ENCODE data around the gene STRIP2. TPM values are rescaled to one million over a fixed set of nuclear protein-coding genes. Genes with fewer than 3 reads are reported as not detected.

Gene STRIP2
- total and polyA plus RNA-seq, 9 of the 15 experiments (the other 6 are each of a cell fraction or from before 2014, with no cell fraction given): 10.1 to 81.8 (median 42.3) TPM

GRCh38 chr7:129423700-129424410 lies 10.4 kb upstream of the STRIP2 start (continued):
- TF ChIP-seq ZBTB33 (CRISPR knock-in tag; IDR thresholded peaks at IDR 0.05) (no peak), NR2C2 (CRISPR knock-in tag; IDR thresholded peaks at IDR 0.05) (no peak), NR2C2 (tag; IDR thresholded peaks at IDR 0.05) (no peak), KAT2B (IDR thresholded peaks at IDR 0.05; ENCODE audit: low read depth, low read length) (no peak), CREB1 (IDR thresholded peaks at IDR 0.05) (0 out of 2 replicates have a peak, but pooled peaks have one; percentile 51), CREB1 (CRISPR knock-in tag; IDR thresholded peaks at IDR 0.05) (no peak), ADNP (tag; IDR thresholded peaks at IDR 0.05) (no peak), COPS2 (conservative IDR thresholded peaks at IDR 0.05) (no peak), CBX2 (IDR thresholded peaks at IDR 0.05; ENCODE audit: insufficient read depth, low read length, poor library complexity, severe bottlenecking) (no peak), ZNF184 (CRISPR knock-in tag; IDR thresholded peaks at IDR 0.05) (no peak), NR4A1 (CRISPR knock-in tag; IDR thresholded peaks at IDR 0.05) (no peak), NR4A1 (tag; IDR thresholded peaks at IDR 0.05) (no peak), JUN (IDR thresholded peaks at IDR 0.05; ENCODE audit: borderline replicate concordance, low read depth, low read length) (peak; percentile 23; the same call in 1 of the 2 replicates), JUN (CRISPR knock-in tag; IDR thresholded peaks at IDR 0.05; ENCODE audit: borderline replicate concordance) (no peak), KLF16 (IDR thresholded peaks at IDR 0.05) (peak; percentile 50; the same call in 1 of the 2 replicates), ZNF253 (CRISPR knock-in tag; conservative IDR thresholded peaks at IDR 0.05) (no peak), MIER1 (IDR thresholded peaks at IDR 0.05; ENCODE audit: low read depth) (no peak), PRPF4 (IDR thresholded peaks at IDR 0.05; ENCODE audit: insufficient read depth, low read depth, low read length, poor library complexity, severe bottlenecking) (no peak), HDAC1 (IDR thresholded peaks at IDR 0.05) (peak in 1 of 2 experiments; percentile 26; a peak in 1 of 4 replicates), CUX1 (CRISPR knock-in tag; IDR thresholded peaks at IDR 0.05) (peak; percentile 27; the same call in 1 of the 2 replicates), FOXM1 (IDR thresholded peaks at IDR 0.05; ENCODE audit: low read depth) (no peak), FOXM1 (CRISPR knock-in tag; IDR thresholded peaks at IDR 0.05; ENCODE audit: low read depth) (no peak), EP400 (IDR thresholded peaks at IDR 0.05) (peak; percentile 39; the same call in 1 of the 2 replicates), ZNF830 (CRISPR knock-in tag; IDR thresholded peaks at IDR 0.05) (no peak)

Measured in K562 (cell line).